Thyroid gland (tissue), 4 donors: ENCODE results near the gene IFI27L1. TPM values are rescaled to one million over a fixed set of nuclear protein-coding genes. Genes with fewer than 3 reads are reported as not detected.

Experiments
- DNase-seq, 2 donors: peaks; one replicate each; pipeline ENCODE4 v3.0.0-alpha.2; 2019
- H3K27ac ChIP-seq, 3 donors: fragments of 200-600 bp; sonication (generic); 1 replicate in 2 of 3; 2 replicates in 1 of 3; pipeline ENCODE4 v1.5.1; 2016 to 2019; ENCODE audit warnings: mild to moderate bottlenecking in 1 of 3, moderate library complexity in 1 of 3
- H3K27me3 ChIP-seq: fragments of 200-600 bp; sonication (generic); one replicate; pipeline ENCODE4 v1.5.1; 2019
- H3K36me3 ChIP-seq, 2 donors: fragments of 200-600 bp; sonication (generic); one replicate each; pipeline ENCODE4 v1.5.1; 2016 to 2019
- H3K4me1 ChIP-seq, 2 donors: fragments of 200-600 bp; sonication (generic); one replicate each; pipeline ENCODE4 v1.5.1; 2017 to 2019
- H3K4me3 ChIP-seq, 3 donors: fragments of 200-600 bp; sonication (generic); replicated peaks in 1 of 3; 1 replicate in 2 of 3; 2 replicates in 1 of 3; pipeline ENCODE4 v1.5.1; 2016; ENCODE audit warnings: mild to moderate bottlenecking in 1 of 3
- H3K9me3 ChIP-seq: fragments of 200-600 bp; sonication (generic); one replicate; pipeline ENCODE4 v1.5.1; 2017
- POLR2A ChIP-seq, 2 donors: fragments of 450-650 bp; IDR thresholded peaks; one replicate each; pipeline ENCODE4 v1.6.1; 2017; ENCODE audit warnings: antibody characterized with exemption in 2 of 2, mild to moderate bottlenecking in 2 of 2, moderate library complexity in 1 of 2
- WGBS, 2 donors: methylation state at CpG; one replicate each; pipeline ENCODE4 v1.1.5; 2017; 5-methylcytosine and 5-hydroxymethylcytosine counted together
- intact Hi-C: fragments of 100-400 bp; cut with DNase I; formaldehyde crosslinking; loops from one replicate; pipeline ENCODE4 v1.15.1; 2023
- total RNA-seq, 4 donors: library from RNA; depleted of rRNA; stranded (reverse); fragments of >200 nt; gene quantifications; one replicate each; pipeline ENCODE4 v1.2.3, GENCODE V29; 2016
- TF ChIP-seq, protein P1 (sequence below), 6 experiments: fragments of 200-600 bp in 3 of 6; fragments of 450-650 bp in 3 of 6; sonication (generic) in 3 of 6; IDR thresholded peaks; one replicate each; pipeline ENCODE4 v1.5.1; 2016 to 2019; ENCODE audit warnings: antibody characterized with exemption in 6 of 6, mild to moderate bottlenecking in 2 of 6, inconsistent platforms in 1 of 6, moderate library complexity in 1 of 6

The IFI27L1 gene
- total RNA-seq, 4 donors from 2014 or later = 3.4 to 21.3 (median 10.2) TPM

DNA sequence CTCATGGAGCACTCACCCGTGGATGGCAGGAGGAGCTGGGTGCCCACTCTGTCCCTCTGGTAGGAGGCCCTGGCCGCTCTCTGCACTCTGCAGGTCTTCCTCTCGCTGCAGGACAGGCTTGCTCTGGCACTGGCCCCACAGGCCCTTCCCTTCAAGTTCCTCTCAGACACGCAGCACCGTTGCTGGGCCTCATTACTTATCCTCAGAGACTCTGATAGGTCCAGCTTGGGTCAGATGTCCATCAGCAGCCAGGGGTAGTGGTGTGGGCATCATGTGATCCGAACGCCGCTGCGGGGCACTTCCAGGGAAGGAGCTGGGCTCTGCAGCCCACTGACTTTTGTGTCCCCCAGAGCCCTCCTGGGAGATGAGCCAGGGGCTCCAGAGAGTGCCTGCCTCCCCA is 43.2 kb upstream of the IFI27L1 start:
- H3K4me3 ChIP-seq = no peak overlapping the region
- no peaks in the 10 kb centered on the region for H3K36me3 ChIP-seq
- H3K4me1 ChIP-seq = peaks cover 0 to 12% of the 10 kb centered on the region in 2 donors
- WGBS, 2 donors = 84 to 85% methylated on average over 5 to 9 of the region's 9 CpGs
- intact Hi-C loops = loop anchor here (5.0 kb wide), 2 partner anchors 99 to 144 kb away; no protein-coding TSS in a partner anchor
- TF ChIP-seq, protein P1, sequence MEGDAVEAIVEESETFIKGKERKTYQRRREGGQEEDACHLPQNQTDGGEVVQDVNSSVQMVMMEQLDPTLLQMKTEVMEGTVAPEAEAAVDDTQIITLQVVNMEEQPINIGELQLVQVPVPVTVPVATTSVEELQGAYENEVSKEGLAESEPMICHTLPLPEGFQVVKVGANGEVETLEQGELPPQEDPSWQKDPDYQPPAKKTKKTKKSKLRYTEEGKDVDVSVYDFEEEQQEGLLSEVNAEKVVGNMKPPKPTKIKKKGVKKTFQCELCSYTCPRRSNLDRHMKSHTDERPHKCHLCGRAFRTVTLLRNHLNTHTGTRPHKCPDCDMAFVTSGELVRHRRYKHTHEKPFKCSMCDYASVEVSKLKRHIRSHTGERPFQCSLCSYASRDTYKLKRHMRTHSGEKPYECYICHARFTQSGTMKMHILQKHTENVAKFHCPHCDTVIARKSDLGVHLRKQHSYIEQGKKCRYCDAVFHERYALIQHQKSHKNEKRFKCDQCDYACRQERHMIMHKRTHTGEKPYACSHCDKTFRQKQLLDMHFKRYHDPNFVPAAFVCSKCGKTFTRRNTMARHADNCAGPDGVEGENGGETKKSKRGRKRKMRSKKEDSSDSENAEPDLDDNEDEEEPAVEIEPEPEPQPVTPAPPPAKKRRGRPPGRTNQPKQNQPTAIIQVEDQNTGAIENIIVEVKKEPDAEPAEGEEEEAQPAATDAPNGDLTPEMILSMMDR (IDR thresholded peaks at IDR 0.05) = no peak
- TF ChIP-seq POLR2A (IDR thresholded peaks at IDR 0.05) = no peak
- DNase-seq = no peak
- H3K27me3 ChIP-seq = no peaks in the 10 kb centered on the region
- H3K9me3 ChIP-seq = no peaks in the 10 kb centered on the region
- H3K27ac ChIP-seq = no peak overlapping the region

DNA sequence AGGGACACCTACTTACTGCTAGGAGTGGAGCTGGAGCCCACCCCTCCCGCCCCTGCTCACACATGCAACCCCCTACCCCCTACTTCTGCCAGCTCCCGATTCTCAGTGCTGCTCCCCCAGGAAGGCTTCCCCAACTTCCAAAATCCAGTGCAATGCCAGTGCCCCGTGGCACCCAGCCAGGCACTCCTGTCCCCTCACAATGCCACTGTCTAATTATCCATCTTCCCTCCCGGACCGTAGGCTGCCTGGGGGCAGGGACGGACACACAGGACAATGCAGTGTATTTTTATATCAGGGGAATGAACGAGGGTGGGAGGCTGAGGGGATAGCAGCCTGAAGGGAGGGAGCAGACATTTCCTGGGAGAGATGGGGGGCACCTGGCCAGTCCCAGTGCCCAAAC is 42.6 kb upstream of the IFI27L1 start:
- WGBS, 2 donors = 83 to 92% methylated on average over 7 of the region's 7 CpGs

DNA sequence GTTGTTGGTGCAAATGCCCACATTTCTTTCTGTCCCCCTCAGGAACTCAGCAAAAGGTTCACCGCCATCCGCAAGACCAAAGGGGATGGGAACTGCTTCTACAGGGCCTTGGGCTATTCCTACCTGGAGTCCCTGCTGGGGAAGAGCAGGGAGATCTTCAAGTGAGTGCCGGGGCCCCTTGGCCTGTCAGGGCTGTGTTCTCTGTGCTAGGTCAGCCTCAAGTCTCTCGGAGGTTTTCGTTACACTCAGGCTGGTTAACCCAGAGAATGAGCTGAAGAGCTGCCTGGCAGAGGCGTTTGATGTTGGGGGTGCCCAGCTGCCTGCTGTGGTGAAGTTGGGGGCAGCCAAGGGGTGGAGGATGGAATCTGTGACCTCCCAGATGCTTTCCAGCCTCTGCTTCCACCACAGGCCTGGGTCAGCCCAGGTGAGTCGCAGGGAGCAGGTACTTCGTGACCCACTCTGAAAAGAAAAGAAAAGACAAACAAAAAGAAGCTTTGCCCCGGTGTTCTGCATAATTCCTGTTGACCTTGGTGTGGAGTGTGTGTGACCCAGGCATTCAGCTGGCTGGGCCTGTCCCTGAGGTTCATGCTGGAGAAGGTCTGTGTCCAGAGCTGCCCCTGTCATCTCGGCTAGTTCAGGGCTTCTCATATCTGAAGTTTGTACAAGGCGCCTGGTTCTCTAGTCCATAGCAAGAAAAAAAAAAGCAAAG is 42.0 kb upstream of the IFI27L1 start:
- TF ChIP-seq POLR2A (IDR thresholded peaks at IDR 0.05) = no peak
- TF ChIP-seq, protein P1 (IDR thresholded peaks at IDR 0.05) = no peak
- DNase-seq = no peak
- H3K4me1 ChIP-seq = peaks cover 0 to 12% of the 10 kb centered on the region in 2 donors
- no peaks in the 10 kb centered on the region for H3K9me3 ChIP-seq
- intact Hi-C loops = loop anchor here (5.0 kb wide), 2 partner anchors 98 to 143 kb away; no protein-coding TSS in a partner anchor
- no peak overlapping the region for H3K4me3 ChIP-seq
- H3K36me3 ChIP-seq = no peaks in the 10 kb centered on the region
- H3K27me3 ChIP-seq = no peaks in the 10 kb centered on the region
- WGBS, 2 donors = 83 to 91% methylated on average over 9 to 10 of the region's 11 CpGs
- H3K27ac ChIP-seq = no peak overlapping the region

More for the DNA sequence above, 42.6 kb upstream of the IFI27L1 start:
- intact Hi-C loops = loop anchor here (5.0 kb wide), 2 partner anchors 99 to 144 kb away; no protein-coding TSS in a partner anchor
- Histone ChIP-seq H3K4me3 (no peak overlapping the region), H3K36me3 (no peaks in the 10 kb centered on the region), H3K4me1 (peaks cover 0 to 12% of the 10 kb centered on the region in 2 donors), H3K27ac (no peak overlapping the region), H3K27me3 (no peaks in the 10 kb centered on the region), H3K9me3 (no peaks in the 10 kb centered on the region)
- TF ChIP-seq, protein P1 (IDR thresholded peaks at IDR 0.05) = no peak
- no peak for TF ChIP-seq POLR2A (IDR thresholded peaks at IDR 0.05)
- no peak for DNase-seq

DNA sequence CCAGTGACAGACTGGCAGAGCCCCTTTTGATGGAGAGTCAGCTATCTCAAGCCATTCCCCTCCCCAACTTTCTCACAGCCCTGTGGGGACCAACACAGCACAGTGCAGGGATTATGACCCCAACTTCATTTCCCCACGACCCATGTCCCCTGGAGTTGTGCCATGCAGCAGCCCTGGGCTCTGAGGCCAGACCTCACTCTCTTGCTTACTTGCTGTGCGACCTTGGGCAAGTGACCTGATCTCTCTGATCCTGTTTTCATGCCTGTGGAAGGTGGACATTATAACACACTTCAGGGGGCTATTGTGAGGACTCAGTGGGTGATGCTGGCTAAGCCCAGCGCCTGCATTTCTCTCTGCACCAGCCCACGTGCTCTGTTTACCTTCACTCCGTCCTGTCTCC is 40.9 kb upstream of the IFI27L1 start:
- TF ChIP-seq, protein P1 (IDR thresholded peaks at IDR 0.05) = no peak
- no peak for TF ChIP-seq POLR2A (IDR thresholded peaks at IDR 0.05)
- Histone ChIP-seq H3K4me1 (peaks cover 0 to 12% of the 10 kb centered on the region in 2 donors), H3K36me3 (peaks cover under 1 to 3% of the 10 kb centered on the region in 2 donors), H3K4me3 (no peak overlapping the region), H3K27me3 (no peaks in the 10 kb centered on the region), H3K9me3 (no peaks in the 10 kb centered on the region), H3K27ac (no peak overlapping the region)
- 92 to 94% methylated on average over 3 to 5 of the region's 5 CpGs for WGBS, 2 donors
- no peak for DNase-seq
- intact Hi-C loops = no loop called here

DNA sequence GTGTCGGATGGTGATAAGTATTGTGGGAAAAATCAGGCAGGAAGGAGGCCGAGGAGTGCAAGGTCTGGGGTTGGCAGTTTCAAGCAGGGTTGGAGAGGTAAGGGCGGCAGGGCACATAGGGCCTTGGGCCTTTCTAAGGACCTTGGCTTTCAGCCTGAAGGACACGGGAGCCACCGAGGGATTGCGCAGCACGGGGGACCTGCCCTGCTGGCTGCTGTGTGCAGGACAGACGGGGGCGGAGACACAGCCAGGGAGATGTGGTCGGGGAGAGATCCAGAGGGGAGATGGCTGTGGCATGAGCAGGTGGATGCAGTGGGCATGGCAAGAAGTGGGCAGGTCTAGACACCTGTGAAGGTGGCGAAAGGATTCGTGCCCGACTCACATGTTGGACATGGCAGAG is 40.3 kb upstream of the IFI27L1 start:
- intact Hi-C loops = no loop called here
- Histone ChIP-seq H3K4me1 (peaks cover 0 to 12% of the 10 kb centered on the region in 2 donors), H3K27me3 (no peaks in the 10 kb centered on the region), H3K27ac (no peak overlapping the region), H3K36me3 (peaks cover 3 to 5% of the 10 kb centered on the region in 2 donors), H3K4me3 (no peak overlapping the region), H3K9me3 (no peaks in the 10 kb centered on the region)
- no peak for DNase-seq
- 92 to 94% methylated on average over 13 of the region's 13 CpGs for whole genome bisulfite sequencing, 2 donors
- TF ChIP-seq, protein P1 (IDR thresholded peaks at IDR 0.05) = no peak
- TF ChIP-seq POLR2A (IDR thresholded peaks at IDR 0.05) = no peak
